ENCODE data around the gene WDR7. TPM values are rescaled to one million over a fixed set of nuclear protein-coding genes. Genes with fewer than 3 reads are reported as not detected.
A peak's percentile ranks its signal among the peaks of the same experiment; 100 is the strongest.

The WDR7 gene
- total RNA-seq, 6 donors from 2014 or later, result 17.8 to 58.7 (median 26.7) TPM

GRCh38 chr18:57027190-57027708 is 376.1 kb downstream of the WDR7 start:
- H3K27ac ChIP-seq, result no peak overlapping the region
- peaks cover 0 to 30% (median 13%) of the 10 kb centered on the region in 4 donors for H3K36me3 ChIP-seq
- WGBS, 2 donors, result 84 to 86% methylated on average over 15 of the region's 15 CpGs
- H3K4me1 ChIP-seq, result no peaks in the 10 kb centered on the region
- TF ChIP-seq, protein P1, sequence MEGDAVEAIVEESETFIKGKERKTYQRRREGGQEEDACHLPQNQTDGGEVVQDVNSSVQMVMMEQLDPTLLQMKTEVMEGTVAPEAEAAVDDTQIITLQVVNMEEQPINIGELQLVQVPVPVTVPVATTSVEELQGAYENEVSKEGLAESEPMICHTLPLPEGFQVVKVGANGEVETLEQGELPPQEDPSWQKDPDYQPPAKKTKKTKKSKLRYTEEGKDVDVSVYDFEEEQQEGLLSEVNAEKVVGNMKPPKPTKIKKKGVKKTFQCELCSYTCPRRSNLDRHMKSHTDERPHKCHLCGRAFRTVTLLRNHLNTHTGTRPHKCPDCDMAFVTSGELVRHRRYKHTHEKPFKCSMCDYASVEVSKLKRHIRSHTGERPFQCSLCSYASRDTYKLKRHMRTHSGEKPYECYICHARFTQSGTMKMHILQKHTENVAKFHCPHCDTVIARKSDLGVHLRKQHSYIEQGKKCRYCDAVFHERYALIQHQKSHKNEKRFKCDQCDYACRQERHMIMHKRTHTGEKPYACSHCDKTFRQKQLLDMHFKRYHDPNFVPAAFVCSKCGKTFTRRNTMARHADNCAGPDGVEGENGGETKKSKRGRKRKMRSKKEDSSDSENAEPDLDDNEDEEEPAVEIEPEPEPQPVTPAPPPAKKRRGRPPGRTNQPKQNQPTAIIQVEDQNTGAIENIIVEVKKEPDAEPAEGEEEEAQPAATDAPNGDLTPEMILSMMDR (IDR thresholded peaks at IDR 0.05), result no peak
- TF ChIP-seq POLR2AphosphoS5 (IDR thresholded peaks at IDR 0.05) (no peak), EP300 (IDR thresholded peaks at IDR 0.05) (no peak), POLR2A (IDR thresholded peaks at IDR 0.05) (no peak)
- H3K9me3 ChIP-seq, result no peaks in the 10 kb centered on the region
- ATAC-seq (ENCODE audit: low FRiP score in 2 of 2) (no peak), DNase-seq (peak in 1 of 2 donors; percentile 45)
- H3K27me3 ChIP-seq, result no peaks in the 10 kb centered on the region
- H3K4me3 ChIP-seq, result no peak overlapping the region

DNA sequence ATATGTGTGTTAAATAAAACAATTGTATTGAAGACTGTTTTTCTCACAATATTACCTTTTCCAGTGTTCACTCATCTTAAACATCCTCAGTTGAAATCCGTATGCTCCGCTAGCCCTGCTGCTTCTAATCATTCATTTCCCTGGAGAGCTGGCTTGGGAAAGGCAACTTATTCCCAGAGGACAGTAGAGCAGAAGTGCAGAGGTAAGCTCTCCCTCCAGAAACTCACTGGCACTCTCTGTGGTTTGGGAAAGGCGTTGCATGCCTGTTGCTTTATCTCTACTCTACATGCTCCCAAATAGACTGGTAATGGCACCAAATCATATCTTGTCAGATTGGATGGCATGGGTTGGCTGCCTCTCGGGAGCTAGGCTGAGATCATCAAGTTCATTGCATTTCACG is 378.6 kb downstream of the WDR7 start:
- WGBS, 2 donors, result 96% methylated on average over 5 of the region's 5 CpGs
- Histone ChIP-seq H3K27ac (no peak overlapping the region), H3K4me3 (no peak overlapping the region), H3K9me3 (no peaks in the 10 kb centered on the region), H3K4me1 (no peaks in the 10 kb centered on the region), H3K36me3 (peaks cover 0 to 30% (median 13%) of the 10 kb centered on the region in 4 donors), H3K27me3 (no peaks in the 10 kb centered on the region)
- TF ChIP-seq, protein P1 (IDR thresholded peaks at IDR 0.05), result no peak
- TF ChIP-seq EP300 (IDR thresholded peaks at IDR 0.05) (no peak), POLR2AphosphoS5 (IDR thresholded peaks at IDR 0.05) (no peak), POLR2A (IDR thresholded peaks at IDR 0.05) (no peak)
- ATAC-seq (ENCODE audit: low FRiP score in 2 of 2) (no peak), DNase-seq (no peak)

DNA sequence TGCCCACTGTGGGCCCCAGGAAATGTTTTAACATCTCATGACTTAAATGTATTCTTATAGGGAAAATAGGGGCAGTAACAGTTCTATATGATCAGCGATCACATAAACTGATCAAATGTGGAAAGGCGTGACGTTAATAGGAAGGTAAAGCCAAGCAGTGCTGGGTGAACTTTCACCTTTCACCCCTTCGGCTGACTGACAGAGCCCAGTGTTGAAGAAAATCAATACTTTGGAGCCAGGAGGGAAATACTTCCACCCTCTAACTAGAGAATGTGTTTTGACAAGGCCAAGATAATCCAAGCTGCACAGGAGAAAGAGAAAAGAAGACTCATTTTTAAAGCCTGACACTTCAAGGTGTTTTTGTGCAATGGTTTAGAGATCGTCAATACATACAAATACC is 379.3 kb downstream of the WDR7 start:
- DNase-seq (no peak), ATAC-seq (ENCODE audit: low FRiP score in 2 of 2) (no peak)
- WGBS, 2 donors, result 95 to 97% methylated on average over 5 of the region's 5 CpGs
- Histone ChIP-seq H3K4me1 (no peaks in the 10 kb centered on the region), H3K27me3 (no peaks in the 10 kb centered on the region), H3K27ac (no peak overlapping the region), H3K36me3 (peaks cover 0 to 30% (median 13%) of the 10 kb centered on the region in 4 donors), H3K4me3 (no peak overlapping the region), H3K9me3 (no peaks in the 10 kb centered on the region)
- TF ChIP-seq, protein P1 (IDR thresholded peaks at IDR 0.05), result no peak
- TF ChIP-seq EP300 (IDR thresholded peaks at IDR 0.05) (no peak), POLR2A (IDR thresholded peaks at IDR 0.05) (no peak), POLR2AphosphoS5 (IDR thresholded peaks at IDR 0.05) (no peak)

- 95 to 97% methylated on average over 2 of the region's 2 CpGs for WGBS, 2 donors
- DNase-seq (no peak), ATAC-seq (ENCODE audit: low FRiP score in 2 of 2) (no peak)
Observed at GRCh38 chr18:57035590-57035989, 384.4 kb downstream of the WDR7 start.

More at GRCh38 chr18:57035590-57035989, 384.4 kb downstream of the WDR7 start:
- Histone ChIP-seq H3K36me3 (no peaks in the 10 kb centered on the region), H3K27ac (no peak overlapping the region), H3K4me3 (no peak overlapping the region), H3K27me3 (no peaks in the 10 kb centered on the region), H3K4me1 (no peaks in the 10 kb centered on the region), H3K9me3 (no peaks in the 10 kb centered on the region)
- no peak for TF ChIP-seq EP300 (IDR thresholded peaks at IDR 0.05)
- TF ChIP-seq, protein P1 (IDR thresholded peaks at IDR 0.05), result no peak
- no peak for TF ChIP-seq POLR2AphosphoS5 (IDR thresholded peaks at IDR 0.05)
- no peak for TF ChIP-seq POLR2A (IDR thresholded peaks at IDR 0.05)
